Measurements from ENCODE around the gene VPS51. TPM values are rescaled to one million over a fixed set of nuclear protein-coding genes. Genes with fewer than 3 reads are reported as not detected.

The VPS51 gene
- total RNA-seq: 150 and 176 TPM in 2 replicates

DNA sequence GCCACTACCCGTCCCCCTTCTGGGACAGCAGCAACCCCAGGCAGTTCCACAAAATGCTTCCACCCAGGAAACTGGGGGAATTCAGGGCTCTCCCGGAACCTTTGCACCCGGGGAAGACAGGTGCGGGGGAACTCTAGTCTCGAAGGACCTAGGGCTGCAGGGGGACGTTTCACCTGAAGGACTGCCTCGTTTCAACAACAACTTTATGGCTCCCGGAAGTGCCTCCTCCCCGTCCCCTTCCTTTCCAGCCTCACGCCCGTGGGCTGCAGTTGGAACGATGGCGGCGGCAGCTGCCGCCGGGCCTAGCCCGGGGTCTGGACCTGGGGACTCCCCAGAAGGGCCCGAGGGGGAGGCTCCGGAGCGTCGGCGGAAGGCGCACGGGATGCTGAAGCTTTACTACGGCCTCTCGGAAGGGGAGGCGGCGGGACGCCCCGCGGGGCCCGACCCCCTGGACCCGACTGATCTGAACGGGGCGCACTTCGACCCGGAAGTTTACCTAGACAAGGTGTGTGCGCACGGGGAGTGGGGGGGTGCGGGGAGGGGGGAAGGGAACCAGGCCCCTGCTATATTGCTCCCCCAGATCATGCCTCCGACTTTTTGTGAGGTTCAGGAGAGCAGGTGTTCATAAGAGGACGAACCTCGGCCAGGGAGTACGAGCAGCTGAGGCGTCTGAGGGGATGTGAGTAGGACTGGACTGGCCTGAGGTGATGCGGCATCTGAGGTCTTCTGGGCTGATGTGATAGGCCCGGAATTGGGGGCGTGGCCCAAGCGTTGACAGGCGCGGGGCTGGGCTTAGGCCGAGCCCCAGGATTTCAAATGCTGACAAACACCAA lies at the start of gene VPS51:
VPS51 (plus strand) TSS at position 241 of the 833 bp plus-strand sequence; CDS start at position 278, 37 bp downstream.

GRCh38 chr11:65058419-65059054 lies 37.5 kb upstream of the VPS51 start, which contains the start of gene NAALADL1:
Gene NAALADL1 (minus strand): TSS chr11:65058553. CDS start chr11:65058521, 32 bp downstream.

GRCh38 chr11:65083834-65084597 lies 12.0 kb upstream of the VPS51 start, which contains the start of the genes CDCA5 and ZFPL1:
Gene CDCA5 (minus strand): TSS chr11:65084040. CDS start chr11:65083978, 62 bp downstream.
Gene ZFPL1 (plus strand): TSS chr11:65084222. CDS start chr11:65084699, 477 bp downstream.

GRCh38 chr11:65111744-65112545 lies 15.9 kb downstream of the VPS51 start, which contains the start of gene TM7SF2:
Gene TM7SF2 (plus strand): TSS chr11:65111872. CDS start chr11:65112016, 144 bp downstream.

DNA sequence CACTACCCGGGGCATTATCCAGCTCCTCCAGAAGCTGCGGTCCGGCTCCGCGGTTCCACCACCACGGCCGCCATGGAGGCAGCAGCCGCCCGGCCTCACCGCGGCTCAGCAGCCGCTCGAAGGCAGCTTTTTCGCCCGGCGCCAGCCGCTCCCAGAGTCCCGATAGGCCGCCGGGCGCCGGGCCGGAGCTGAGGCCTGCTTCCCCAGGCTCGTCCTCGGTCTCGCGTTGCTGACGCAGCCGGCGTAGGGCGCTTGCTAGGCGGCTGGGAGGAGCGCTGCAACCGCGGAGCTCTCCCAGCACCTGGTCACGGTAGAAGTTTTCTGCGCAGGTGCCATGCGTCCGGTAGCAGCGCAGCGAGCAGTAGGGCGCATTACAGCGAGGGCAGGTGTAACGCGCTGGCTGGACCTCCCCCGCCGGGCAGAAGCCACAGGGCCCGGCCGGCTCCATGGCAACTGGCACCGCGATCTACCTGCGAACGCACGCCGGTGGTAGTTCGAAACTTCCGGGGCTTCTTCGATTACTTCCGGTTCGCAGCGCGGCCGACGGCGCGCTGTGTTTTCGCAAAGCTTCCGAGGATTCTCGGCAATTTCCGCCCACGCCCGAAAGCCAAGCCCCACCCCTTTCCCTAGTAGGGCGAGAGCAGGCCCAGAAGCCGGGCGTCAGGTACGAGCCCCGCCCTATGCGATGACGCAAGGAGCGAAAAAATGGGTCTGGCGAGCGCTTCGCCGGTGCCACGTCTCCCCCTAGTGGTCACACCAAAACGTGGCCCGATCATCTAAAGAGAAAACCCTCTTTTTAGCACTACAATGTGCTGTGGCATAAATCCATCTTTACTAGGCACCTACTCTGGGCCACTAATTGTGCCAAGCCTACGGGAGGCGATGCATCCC lies 21.4 kb downstream of the VPS51 start, which contains the start of gene ZNHIT2:
ZNHIT2 (minus strand) TSS at position 496 of the 891 bp plus-strand sequence; CDS start at position 448, 48 bp downstream.

DNA sequence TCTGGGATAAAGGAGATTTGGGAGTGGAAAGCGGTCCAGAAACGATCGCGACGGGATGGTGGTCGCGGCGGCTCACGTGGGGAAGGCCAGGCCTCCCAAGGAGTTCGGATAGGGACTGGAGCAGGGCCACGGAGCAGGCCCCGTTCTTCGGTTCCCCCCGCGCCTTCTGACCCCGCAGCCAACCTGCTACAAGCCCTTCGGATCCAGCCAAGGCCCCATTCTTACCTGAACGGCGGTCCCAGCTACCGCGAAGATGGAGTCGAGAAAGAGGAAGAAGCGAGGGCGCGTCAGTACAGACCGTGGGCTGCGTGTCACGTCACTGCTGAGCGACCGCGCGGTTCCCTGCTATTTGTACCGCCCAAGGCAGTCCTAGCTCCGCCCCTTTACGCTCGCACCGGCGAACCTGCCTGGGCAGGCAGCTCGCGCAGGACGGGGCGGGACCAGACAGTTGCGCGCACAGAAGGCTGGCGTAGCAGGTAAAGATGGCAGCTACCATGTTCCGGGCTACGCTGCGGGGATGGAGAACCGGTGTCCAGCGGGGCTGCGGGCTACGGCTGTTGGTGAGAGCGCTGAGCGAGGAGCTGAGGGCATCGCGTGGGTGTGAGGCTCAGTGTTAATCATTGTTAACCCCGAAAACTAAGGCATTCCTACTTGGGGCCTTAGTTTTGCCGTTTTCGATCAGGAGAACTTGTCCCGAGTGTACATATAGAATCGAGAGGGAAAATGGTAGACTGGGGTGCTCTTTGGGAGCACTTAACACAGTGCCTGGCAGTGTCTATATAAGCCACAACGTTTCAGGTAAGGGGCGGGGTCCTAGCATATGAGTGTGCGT lies 26.1 kb downstream of the VPS51 start, which contains the start of the genes FAU and MRPL49:
FAU (minus strand) TSS at position 270 of the 832 bp plus-strand sequence. CDS start 321 bp downstream, outside the sequence.
MRPL49 (plus strand) TSS at position 457 of the 832 bp plus-strand sequence; CDS start at position 483, 26 bp downstream.

GRCh38 chr11:65134240-65134951 lies 38.4 kb downstream of the VPS51 start, which contains the start of gene SYVN1:
Gene SYVN1 (minus strand): TSS chr11:65134519. CDS start chr11:65133601, 918 bp downstream.

Other genes with a start within 250 kb of the VPS51 start
- gene EHD1, start 217.6 kb upstream of the VPS51 start, total RNA-seq: 48.1 and 54.9 TPM in 2 replicates
- 6.5 and 8.0 TPM in 2 replicates for gene ATG2A, start 179.0 kb upstream of the VPS51 start, total RNA-seq
- 6.7 and 11.2 TPM in 2 replicates for gene PPP2R5B, start 171.5 kb upstream of the VPS51 start, total RNA-seq
- gene GPHA2, start 160.3 kb upstream of the VPS51 start, total RNA-seq: not detected in 2 replicates
- not detected in 2 replicates for gene MAJIN, start 124.1 kb upstream of the VPS51 start, total RNA-seq
- gene BATF2, start 99.2 kb upstream of the VPS51 start, total RNA-seq: 0.37 and 0.71 TPM in 2 replicates
- 77.1 and 85.5 TPM in 2 replicates for gene ARL2, start 82.1 kb upstream of the VPS51 start, total RNA-seq
- gene SNX15, start 68.8 kb upstream of the VPS51 start, total RNA-seq: 4.8 and 6.9 TPM in 2 replicates
- 5.0 and 6.4 TPM in 2 replicates for gene SAC3D1, start 55.0 kb upstream of the VPS51 start, total RNA-seq
- gene NAALADL1, start 37.7 kb upstream of the VPS51 start, total RNA-seq: 23.9 and 27.7 TPM in 2 replicates
- 0.85 and 1.2 TPM in 2 replicates for gene CDCA5, start 12.2 kb upstream of the VPS51 start, total RNA-seq
- 36.1 and 36.6 TPM in 2 replicates for gene ZFPL1, start 12.0 kb upstream of the VPS51 start, total RNA-seq
- 22.8 and 28.9 TPM in 2 replicates for gene TM7SF2, start 15.7 kb downstream of the VPS51 start, total RNA-seq
- 6.3 and 7.5 TPM in 2 replicates for gene ZNHIT2, start 21.5 kb downstream of the VPS51 start, total RNA-seq
- gene FAU, start 25.9 kb downstream of the VPS51 start, total RNA-seq: 477 and 542 TPM in 2 replicates
- 34.8 and 41.3 TPM in 2 replicates for gene MRPL49, start 26.1 kb downstream of the VPS51 start, total RNA-seq
- gene SYVN1, start 38.3 kb downstream of the VPS51 start, total RNA-seq: 16.8 and 18.1 TPM in 2 replicates
- not detected in 2 replicates for gene SPDYC, start 74.0 kb downstream of the VPS51 start, total RNA-seq
- gene CAPN1, start 85.7 kb downstream of the VPS51 start, total RNA-seq: 65.3 and 72.6 TPM in 2 replicates
- gene POLA2, start 165.7 kb downstream of the VPS51 start, total RNA-seq: 1.4 and 1.5 TPM in 2 replicates
- 15.0 and 23.2 TPM in 2 replicates for gene CDC42EP2, start 218.7 kb downstream of the VPS51 start, total RNA-seq
- 26.5 and 27.7 TPM in 2 replicates for gene DPF2, start 237.6 kb downstream of the VPS51 start, total RNA-seq

Data from smooth muscle cell of bladder (primary cell).